ENCODE measurements around the gene WDR33. TPM values are rescaled to one million over a fixed set of nuclear protein-coding genes. Genes with fewer than 3 reads are reported as not detected.

The WDR33 gene
- total RNA-seq (2016; rRNA removed; fragmentation: Illumina TruSeq; extraction: Trizol) = 78.2 and 125 TPM in 2 replicates
- total RNA-seq (2016; cell fraction: cytosol; rRNA removed; fragmentation: Illumina TruSeq; extraction: Trizol; ENCODE audit: low read depth) = 29.3 and 31.3 TPM in 2 replicates
- total RNA-seq (2016; cell fraction: insoluble cytoplasmic fraction; rRNA removed; fragmentation: Illumina TruSeq; extraction: Trizol) = 75.2 and 121 TPM in 2 replicates
- 44.0 and 44.1 TPM in 2 replicates for total RNA-seq (2016; cell fraction: membrane; rRNA removed; fragmentation: Illumina TruSeq; extraction: Trizol)
- total RNA-seq (2016; cell fraction: nucleus; rRNA removed; fragmentation: Illumina TruSeq; extraction: Trizol) = 116 and 120 TPM in 2 replicates
- 44.5 and 54.9 TPM in 2 replicates for polyA plus RNA-seq (2011; rRNA removed)
- 21.2 and 32.4 TPM in 2 replicates for polyA plus RNA-seq (2011; cell fraction: cytosol; rRNA removed)
- polyA plus RNA-seq (2011; cell fraction: nucleus; rRNA removed) = 28.0 and 34.3 TPM in 2 replicates
- 37.7 and 54.6 TPM in 2 replicates for polyA plus RNA-seq (2012)
- polyA plus RNA-seq (2016; cell fraction: cytosol; fragmentation: Illumina TruSeq; extraction: Trizol; ENCODE audit: low read depth) = 19.8 and 20.7 TPM in 2 replicates
- polyA plus RNA-seq (2016; cell fraction: insoluble cytoplasmic fraction; fragmentation: Illumina TruSeq; extraction: Trizol; ENCODE audit: low read depth) = 83.7 and 90.3 TPM in 2 replicates
- polyA plus RNA-seq (2016; cell fraction: membrane; fragmentation: Illumina TruSeq; extraction: Trizol; ENCODE audit: low read depth) = 26.7 and 27.0 TPM in 2 replicates
- 48.5 and 54.4 TPM in 2 replicates for polyA plus RNA-seq (2016; cell fraction: nucleus; fragmentation: Illumina TruSeq; extraction: Trizol; ENCODE audit: insufficient read depth, low read depth)
- polyA minus RNA-seq (2011; rRNA and poly(A)+ RNA removed; ENCODE audit: low replicate concordance) = 27.8 and 38.2 TPM in 2 replicates
- polyA minus RNA-seq (2011; cell fraction: cytosol; rRNA and poly(A)+ RNA removed) = 44.9 and 48.5 TPM in 2 replicates
- polyA minus RNA-seq (2011; cell fraction: nucleus; rRNA and poly(A)+ RNA removed) = 188 and 197 TPM in 2 replicates
- percentile 95 among the genes with signal in this experiment for Bru-seq, nascent RNA
- percentile 94 among the genes with signal in this experiment for BruChase-seq, experiment 1, labeled RNA remaining after a 6-hour chase
- BruChase-seq, experiment 2, labeled RNA remaining after a 2-hour chase = percentile 95 among the genes with signal in this experiment
- long read RNA-seq, experiment 1, full-length matches to known transcripts = 22 of 75 reads
- long read RNA-seq, experiment 1, partial matches to known transcripts = 36 of 75 reads
- long read RNA-seq, experiment 1, other reads (novel, unspliced or antisense) = 17 of 75 reads
- long read RNA-seq, experiment 2, full-length matches to known transcripts = 56 of 166 reads
- long read RNA-seq, experiment 2, partial matches to known transcripts = 40 of 166 reads
- long read RNA-seq, experiment 2, other reads (novel, unspliced or antisense) = 70 of 166 reads

DNA sequence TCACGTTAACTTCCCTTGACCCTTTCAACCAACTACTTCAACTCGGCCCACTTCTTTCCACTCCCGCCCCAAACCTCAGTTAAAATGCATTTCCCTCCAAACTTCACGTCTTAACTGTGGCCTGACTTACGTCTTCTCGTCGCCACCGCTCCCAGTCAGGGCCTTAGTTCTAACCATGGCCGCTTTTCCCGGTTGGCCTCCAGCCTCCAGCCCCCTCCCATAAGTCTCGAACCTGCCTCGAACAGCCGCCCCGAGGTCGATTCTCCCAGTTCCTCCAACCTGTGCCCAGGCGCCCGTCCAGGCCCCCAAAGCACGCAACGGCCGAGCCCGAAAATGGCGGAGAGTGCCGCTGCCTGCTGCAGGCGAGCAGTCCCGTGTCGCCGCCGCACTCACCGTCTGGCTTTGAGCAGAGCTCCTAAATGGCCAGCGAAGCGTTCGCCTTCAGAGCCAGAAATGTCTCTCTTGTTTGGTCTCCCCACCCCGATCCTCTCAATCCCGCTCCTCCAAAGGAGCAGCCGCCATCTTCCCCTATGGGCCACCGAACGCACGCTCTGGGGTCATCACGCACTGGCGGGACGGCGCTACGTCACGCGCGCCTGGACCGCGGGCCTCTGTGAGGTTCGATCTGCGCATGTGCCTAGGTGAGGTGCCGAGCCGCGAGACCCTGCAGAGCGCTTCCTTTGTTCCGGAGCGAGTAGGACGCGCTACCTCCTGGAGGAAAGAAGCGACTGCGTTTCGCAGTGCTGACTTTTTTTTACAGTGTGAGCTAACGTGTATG lies at the start of gene WDR33:
WDR33 (minus strand) TSS at position 553 of the 778 bp plus-strand sequence. CDS start 40,190 bp downstream, outside the sequence.
- H3K27me3 ChIP-seq (ENCODE audit: control insufficient read depth in 1 of 2, insufficient read depth in 2 of 2, low read length in 2 of 2) = no peaks in the 10 kb centered on the region; a peak in 1 of 5 replicates
- DNase-seq (ENCODE audit: low spot score) = peak; percentile 94
- intact Hi-C loops (cut with micrococcal nuclease; ENCODE audit: unreplicated experiment) = loop anchor here (1.0 to 2.0 kb wide), 3 partner anchors 26 to 108 kb away; partner anchors contain the start of gene POLR2D
- H4K20me1 ChIP-seq (ENCODE audit: insufficient read depth, low read length) = peaks cover 35% of the 10 kb centered on the region
- ATAC-seq = peak; percentile 98
- peak within 1 kb of the TSS; percentile 83 to 96 (median 93) for H3K4me3 ChIP-seq (replicated peaks in 1 of 3; ENCODE audit: insufficient read depth in 1 of 3, low read depth in 2 of 3, low read length in 3 of 3)
- FAIRE-seq = peak; percentile 77
- peaks cover 61% of the 10 kb centered on the region for H3K79me2 ChIP-seq (ENCODE audit: insufficient read depth, low read length)
- H3K27ac ChIP-seq (ENCODE audit: extremely low read length, insufficient read depth, low read length) = peak within 1 kb of the TSS; percentile 93
- no peaks in the 10 kb centered on the region for H3K36me3 ChIP-seq (replicated peaks in 1 of 2; ENCODE audit: control insufficient read depth in 1 of 2, insufficient read depth in 2 of 2, low read length in 2 of 2)
- in situ Hi-C loops (cut with HindIII; ENCODE audit: extremely low pct_ligation_motif_present, low pct_unique_long_range_greater_than_20kb) = no loop called here
- peak within 1 kb of the TSS; percentile 98 for H3K9ac ChIP-seq (ENCODE audit: insufficient read depth, low read depth, low read length)
- ChIA-PET CTCF (ENCODE audit: low intra/inter-chr PET ratio, low total read pairs) (no interaction called here), POLR2A (interaction anchor here (0.8 to 2.3 kb wide), 12 partner anchors 9 to 284 kb away, joined by 3 to 15 read pairs (median 4); partner anchors contain the start of genes IWS1 and SFT2D3)
- 2% methylated on average over 56 of the region's 62 CpGs for WGBS (ENCODE audit: low lambda C conversion rate)
- H3K4me2 ChIP-seq (ENCODE audit: low read depth, low read length) = peak within 1 kb of the TSS; percentile 98
- peak within 1 kb of the TSS; percentile 93 for H2AFZ ChIP-seq (ENCODE audit: low read length)
- no peaks in the 10 kb centered on the region for H3K9me3 ChIP-seq (ENCODE audit: low read length)
- H3K4me1 ChIP-seq (ENCODE audit: insufficient read depth, low read length) = peaks cover 63% of the 10 kb centered on the region
- no TSS peak for BruUV-seq (replicated peaks)
- TF ChIP-seq KMT2B (CRISPR knock-in tag; IDR thresholded peaks at IDR 0.05) (peak; percentile 98), NR1H2 (CRISPR knock-in tag; IDR thresholded peaks at IDR 0.05; ENCODE audit: borderline replicate concordance, low read depth) (no peak; the same call in 1 of the 2 replicates), ZNF678 (CRISPR knock-in tag; IDR thresholded peaks at IDR 0.05) (peak; percentile 95), ZNF816 (CRISPR knock-in tag; IDR thresholded peaks at IDR 0.05; ENCODE audit: borderline replicate concordance) (peak; percentile 89), ZNF670 (CRISPR knock-in tag; IDR thresholded peaks at IDR 0.05; ENCODE audit: borderline replicate concordance) (peak; percentile 96), ZNF501 (CRISPR knock-in tag; IDR thresholded peaks at IDR 0.05) (peak; percentile 94), ZNF441 (CRISPR knock-in tag; IDR thresholded peaks at IDR 0.05; ENCODE audit: borderline replicate concordance) (no peak; the same call in none of the 2 replicates), MATR3 (CRISPR knock-in tag; IDR thresholded peaks at IDR 0.05) (no peak), ZNF460 (CRISPR knock-in tag; IDR thresholded peaks at IDR 0.05; ENCODE audit: borderline replicate concordance) (no peak; the same call in 1 of the 2 replicates), ZEB1 (IDR thresholded peaks at IDR 0.05; ENCODE audit: insufficient replicate concordance, low read depth) (peak; percentile 67), RBM39 (IDR thresholded peaks at IDR 0.05; ENCODE audit: low read depth, low read length, poor library complexity, severe bottlenecking) (peak; percentile 81), ZNF564 (CRISPR knock-in tag; IDR thresholded peaks at IDR 0.05) (peak; percentile 64; the same call in 1 of the 2 replicates)
- TF ChIP-seq, protein P1, sequence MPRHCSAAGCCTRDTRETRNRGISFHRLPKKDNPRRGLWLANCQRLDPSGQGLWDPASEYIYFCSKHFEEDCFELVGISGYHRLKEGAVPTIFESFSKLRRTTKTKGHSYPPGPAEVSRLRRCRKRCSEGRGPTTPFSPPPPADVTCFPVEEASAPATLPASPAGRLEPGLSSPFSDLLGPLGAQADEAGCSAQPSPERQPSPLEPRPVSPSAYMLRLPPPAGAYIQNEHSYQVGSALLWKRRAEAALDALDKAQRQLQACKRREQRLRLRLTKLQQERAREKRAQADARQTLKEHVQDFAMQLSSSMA (CRISPR knock-in tag; IDR thresholded peaks at IDR 0.05) = 0 out of 2 replicates have a peak, but pooled peaks have one; percentile 52
- TF ChIP-seq, protein P2, sequence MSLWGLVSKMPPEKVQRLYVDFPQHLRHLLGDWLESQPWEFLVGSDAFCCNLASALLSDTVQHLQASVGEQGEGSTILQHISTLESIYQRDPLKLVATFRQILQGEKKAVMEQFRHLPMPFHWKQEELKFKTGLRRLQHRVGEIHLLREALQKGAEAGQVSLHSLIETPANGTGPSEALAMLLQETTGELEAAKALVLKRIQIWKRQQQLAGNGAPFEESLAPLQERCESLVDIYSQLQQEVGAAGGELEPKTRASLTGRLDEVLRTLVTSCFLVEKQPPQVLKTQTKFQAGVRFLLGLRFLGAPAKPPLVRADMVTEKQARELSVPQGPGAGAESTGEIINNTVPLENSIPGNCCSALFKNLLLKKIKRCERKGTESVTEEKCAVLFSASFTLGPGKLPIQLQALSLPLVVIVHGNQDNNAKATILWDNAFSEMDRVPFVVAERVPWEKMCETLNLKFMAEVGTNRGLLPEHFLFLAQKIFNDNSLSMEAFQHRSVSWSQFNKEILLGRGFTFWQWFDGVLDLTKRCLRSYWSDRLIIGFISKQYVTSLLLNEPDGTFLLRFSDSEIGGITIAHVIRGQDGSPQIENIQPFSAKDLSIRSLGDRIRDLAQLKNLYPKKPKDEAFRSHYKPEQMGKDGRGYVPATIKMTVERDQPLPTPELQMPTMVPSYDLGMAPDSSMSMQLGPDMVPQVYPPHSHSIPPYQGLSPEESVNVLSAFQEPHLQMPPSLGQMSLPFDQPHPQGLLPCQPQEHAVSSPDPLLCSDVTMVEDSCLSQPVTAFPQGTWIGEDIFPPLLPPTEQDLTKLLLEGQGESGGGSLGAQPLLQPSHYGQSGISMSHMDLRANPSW (CRISPR knock-in tag; IDR thresholded peaks at IDR 0.05; ENCODE audit: borderline replicate concordance) = peak; percentile 86; the same call in 1 of the 2 replicates
